22Rv1 (cell line): ENCODE results near the gene CPN2.

Source experiments
- H3K27ac ChIP-seq: fragments of 450-650 bp; 2 replicates; pipeline ENCODE4 v1.5.1; 2017
- CTCF ChIP-seq: fragments of 450-650 bp; IDR thresholded peaks from 2 replicates; pipeline ENCODE4 v1.5.1; 2017; ENCODE audit warnings: mild to moderate bottlenecking
- ZFX ChIP-seq: fragments of 450-650 bp; IDR thresholded peaks from 2 replicates; pipeline ENCODE4 v1.6.1; 2017; ENCODE audit warnings: antibody characterized with exemption, borderline replicate concordance

CPN2 gene

DNA sequence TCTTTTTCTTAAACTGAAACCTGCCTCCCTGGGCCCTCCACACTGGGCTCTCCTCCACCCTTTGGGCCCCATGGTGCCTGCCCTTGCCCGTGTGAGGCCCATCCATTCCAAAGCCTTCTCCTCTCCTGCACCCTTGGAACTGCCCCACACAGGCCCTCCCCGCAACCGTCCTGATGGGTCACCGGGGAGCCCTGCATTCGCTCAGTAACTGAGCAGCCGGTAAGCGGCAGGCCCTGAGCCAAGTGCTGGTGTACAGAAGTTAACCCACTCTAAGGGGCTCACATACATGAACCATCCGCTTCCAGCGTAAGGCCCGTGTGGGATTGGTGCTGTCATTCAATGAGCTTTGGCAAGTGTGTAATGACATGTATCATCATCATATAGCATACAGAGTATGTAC is 23.8 kb upstream of the CPN2 start:
- TF ChIP-seq CTCF (no peak), ZFX (no peak)
- H3K27ac ChIP-seq, result no peak overlapping the region

- TF ChIP-seq ZFX, result no peak
- TF ChIP-seq CTCF, result no peak
- no peak overlapping the region for H3K27ac ChIP-seq
These were observed 22.8 kb upstream of the CPN2 start for GRCh38 chr3:194373899-194374298.

DNA sequence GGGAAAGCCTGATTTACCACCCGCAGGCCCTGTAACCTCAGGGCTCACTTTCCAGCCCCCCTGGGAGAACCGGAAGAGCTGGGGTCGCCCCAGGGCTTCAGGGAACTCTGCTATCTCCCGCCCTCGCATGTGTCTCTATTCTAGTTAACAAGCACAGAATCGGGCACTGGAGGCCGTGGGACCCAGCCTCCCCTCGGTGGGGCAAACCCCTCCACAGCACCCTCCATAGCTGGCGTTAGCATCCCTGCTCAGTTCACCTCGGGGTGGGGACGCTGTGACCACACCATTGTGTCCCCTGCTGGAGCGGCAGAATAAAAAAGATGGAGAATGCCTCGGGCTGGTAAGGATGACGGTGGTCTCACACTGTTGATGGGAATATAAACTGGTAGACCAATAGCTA is 21.9 kb upstream of the CPN2 start:
- TF ChIP-seq CTCF, result no peak
- no peak overlapping the region for H3K27ac ChIP-seq

- no peak for TF ChIP-seq CTCF
- TF ChIP-seq ZFX, result no peak
- H3K27ac ChIP-seq, result no peak overlapping the region
These were observed 19.6 kb upstream of the CPN2 start for GRCh38 chr3:194370753-194371152.

GRCh38 chr3:194369522-194370279 is 18.6 kb upstream of the CPN2 start, which contains the start of gene LRRC15:
Gene LRRC15, minus strand, starts transcription at chr3:194369743. Its CDS starts 8,700 bp downstream, at chr3:194361043.
- TF ChIP-seq ZFX (no peak), CTCF (no peak)
- H3K27ac ChIP-seq, result no peak within 1 kb of the TSS

GRCh38 chr3:194368918-194369317 is 17.8 kb upstream of the CPN2 start:
- TF ChIP-seq ZFX, result no peak
- no peak overlapping the region for H3K27ac ChIP-seq

GRCh38 chr3:194367992-194368841 is 17.1 kb upstream of the CPN2 start:
- no peak overlapping the region for H3K27ac ChIP-seq
- TF ChIP-seq ZFX (no peak), CTCF (no peak)
